ENCODE results near the gene METTL14. TPM values are rescaled to one million over a fixed set of nuclear protein-coding genes. Genes with fewer than 3 reads are reported as not detected.

The METTL14 gene
- total RNA-seq, 1 donor, result 25.3 TPM

DNA sequence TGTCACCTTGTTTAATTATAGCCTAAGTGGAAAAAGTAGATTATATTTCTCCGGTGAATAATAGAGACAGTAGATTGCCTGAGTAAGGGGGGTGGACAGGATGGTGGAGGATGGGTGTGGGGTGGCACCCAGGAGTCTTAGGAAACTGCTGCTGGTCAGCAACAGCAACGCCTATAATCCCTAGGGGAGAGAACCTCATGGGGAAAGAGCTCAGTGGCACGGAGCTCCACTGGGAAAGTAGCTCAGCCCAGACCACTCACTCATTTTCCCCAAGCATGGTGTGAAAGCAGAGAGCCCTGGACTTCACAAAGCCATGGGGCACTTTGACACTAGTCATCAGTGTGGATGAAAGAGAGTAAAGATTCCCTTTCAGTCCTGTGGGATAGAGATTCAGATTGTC lies 31.1 kb downstream of the METTL14 start:
- no peaks in the 10 kb centered on the region for H3K4me1 ChIP-seq (ENCODE audit: insufficient read depth, low read length)
- H3K36me3 ChIP-seq (ENCODE audit: insufficient read depth, low read length), result peaks cover 25% of the 10 kb centered on the region
- no peaks in the 10 kb centered on the region for H3K79me2 ChIP-seq (ENCODE audit: insufficient read depth, low read length)
- no peak overlapping the region for H3K4me2 ChIP-seq (ENCODE audit: insufficient read depth, low read length)
- DNase-seq (ENCODE audit: insufficient read length, low spot score, missing footprints), result peak; percentile 29
- H3K27me3 ChIP-seq (ENCODE audit: insufficient read depth, low read length), result no peaks in the 10 kb centered on the region
- no peaks in the 10 kb centered on the region for H4K20me1 ChIP-seq (ENCODE audit: insufficient read depth, low read length)
- H3K4me3 ChIP-seq (ENCODE audit: insufficient read depth, low read length), result no peak overlapping the region
- no peaks in the 10 kb centered on the region for H3K9me3 ChIP-seq (ENCODE audit: low read depth, low read length)
- TF ChIP-seq, protein P1, sequence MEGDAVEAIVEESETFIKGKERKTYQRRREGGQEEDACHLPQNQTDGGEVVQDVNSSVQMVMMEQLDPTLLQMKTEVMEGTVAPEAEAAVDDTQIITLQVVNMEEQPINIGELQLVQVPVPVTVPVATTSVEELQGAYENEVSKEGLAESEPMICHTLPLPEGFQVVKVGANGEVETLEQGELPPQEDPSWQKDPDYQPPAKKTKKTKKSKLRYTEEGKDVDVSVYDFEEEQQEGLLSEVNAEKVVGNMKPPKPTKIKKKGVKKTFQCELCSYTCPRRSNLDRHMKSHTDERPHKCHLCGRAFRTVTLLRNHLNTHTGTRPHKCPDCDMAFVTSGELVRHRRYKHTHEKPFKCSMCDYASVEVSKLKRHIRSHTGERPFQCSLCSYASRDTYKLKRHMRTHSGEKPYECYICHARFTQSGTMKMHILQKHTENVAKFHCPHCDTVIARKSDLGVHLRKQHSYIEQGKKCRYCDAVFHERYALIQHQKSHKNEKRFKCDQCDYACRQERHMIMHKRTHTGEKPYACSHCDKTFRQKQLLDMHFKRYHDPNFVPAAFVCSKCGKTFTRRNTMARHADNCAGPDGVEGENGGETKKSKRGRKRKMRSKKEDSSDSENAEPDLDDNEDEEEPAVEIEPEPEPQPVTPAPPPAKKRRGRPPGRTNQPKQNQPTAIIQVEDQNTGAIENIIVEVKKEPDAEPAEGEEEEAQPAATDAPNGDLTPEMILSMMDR (IDR thresholded peaks at IDR 0.05; ENCODE audit: extremely low read depth, low read depth, low read length), result no peak
- H3K27ac ChIP-seq (ENCODE audit: low read depth, low read length), result peak overlapping the region; percentile 5
- no peak overlapping the region for H2AFZ ChIP-seq (ENCODE audit: low read length)

DNA sequence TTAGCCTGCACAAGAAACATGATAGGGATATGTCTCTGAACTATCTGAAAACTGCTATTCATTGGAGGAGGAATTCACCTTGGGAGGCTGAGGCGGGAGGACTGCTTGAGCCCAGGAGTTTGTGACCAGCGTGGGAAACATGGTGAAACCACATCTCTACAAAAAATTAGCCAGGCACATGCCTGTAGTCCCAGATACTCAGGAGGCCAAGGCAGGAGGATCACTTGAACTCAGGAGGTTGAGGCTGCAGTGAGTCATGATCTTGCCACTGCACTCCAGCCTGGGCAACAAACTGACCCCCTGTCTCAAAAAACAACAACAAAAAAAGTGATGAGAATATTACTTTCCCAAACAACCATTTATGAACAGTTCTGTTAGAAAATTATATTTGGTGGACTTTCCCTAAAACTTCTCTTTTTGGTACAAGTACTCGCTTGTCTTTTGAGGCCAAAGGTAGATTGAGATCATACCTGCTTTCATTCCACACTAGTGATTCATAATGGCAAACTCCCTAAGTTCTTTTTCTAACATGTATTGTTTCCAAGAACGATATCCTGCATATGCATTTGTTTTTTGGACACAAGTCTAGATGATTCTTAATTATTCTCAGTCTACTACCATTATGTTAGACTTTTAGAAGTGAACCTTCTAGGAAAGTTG lies 33.4 kb downstream of the METTL14 start:
- TF ChIP-seq, protein P1 (IDR thresholded peaks at IDR 0.05; ENCODE audit: extremely low read depth, low read depth, low read length), result no peak
- H3K79me2 ChIP-seq (ENCODE audit: insufficient read depth, low read length), result no peaks in the 10 kb centered on the region

DNA sequence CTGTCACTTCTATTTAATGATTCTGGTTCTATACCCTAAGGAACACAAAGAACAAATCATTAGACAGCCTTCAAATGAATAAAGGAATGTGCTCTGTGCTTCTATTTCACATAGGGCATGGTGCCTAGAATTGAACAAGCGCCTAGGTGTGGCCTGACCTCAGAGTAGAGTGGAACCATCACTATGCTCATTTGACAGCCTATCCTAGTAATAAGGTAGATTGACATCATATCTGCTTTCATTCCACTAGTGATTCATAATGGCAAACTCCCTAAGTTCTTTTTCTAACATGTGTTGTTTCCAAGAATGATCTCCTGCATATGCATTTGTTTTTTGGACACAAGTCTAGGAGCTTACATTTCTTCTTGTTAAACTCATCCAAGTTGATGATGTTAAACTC lies 36.6 kb downstream of the METTL14 start:
- H3K4me1 ChIP-seq (ENCODE audit: insufficient read depth, low read length), result no peaks in the 10 kb centered on the region
- no peak overlapping the region for H3K4me3 ChIP-seq (ENCODE audit: insufficient read depth, low read length)
- peaks cover under 1% of the 10 kb centered on the region for H4K20me1 ChIP-seq (ENCODE audit: insufficient read depth, low read length)
- peaks cover 79% of the 10 kb centered on the region for H3K36me3 ChIP-seq (ENCODE audit: insufficient read depth, low read length)
- H2AFZ ChIP-seq (ENCODE audit: low read length), result no peak overlapping the region
- H3K9me3 ChIP-seq (ENCODE audit: low read depth, low read length), result no peaks in the 10 kb centered on the region
- no peaks in the 10 kb centered on the region for H3K27me3 ChIP-seq (ENCODE audit: insufficient read depth, low read length)
- no peak overlapping the region for H3K27ac ChIP-seq (ENCODE audit: low read depth, low read length)
- H3K4me2 ChIP-seq (ENCODE audit: insufficient read depth, low read length), result no peak overlapping the region
- peaks cover 14% of the 10 kb centered on the region for H3K79me2 ChIP-seq (ENCODE audit: insufficient read depth, low read length)
- TF ChIP-seq, protein P1 (IDR thresholded peaks at IDR 0.05; ENCODE audit: extremely low read depth, low read depth, low read length), result no peak
- DNase-seq (ENCODE audit: insufficient read length, low spot score, missing footprints), result no peak

More for the DNA sequence above, 33.4 kb downstream of the METTL14 start:
- Histone ChIP-seq H3K4me1 (ENCODE audit: insufficient read depth, low read length) (no peaks in the 10 kb centered on the region), H3K27me3 (ENCODE audit: insufficient read depth, low read length) (no peaks in the 10 kb centered on the region), H3K4me2 (ENCODE audit: insufficient read depth, low read length) (no peak overlapping the region), H3K36me3 (ENCODE audit: insufficient read depth, low read length) (peaks cover 48% of the 10 kb centered on the region), H3K9me3 (ENCODE audit: low read depth, low read length) (no peaks in the 10 kb centered on the region), H4K20me1 (ENCODE audit: insufficient read depth, low read length) (no peaks in the 10 kb centered on the region), H3K4me3 (ENCODE audit: insufficient read depth, low read length) (no peak overlapping the region), H2AFZ (ENCODE audit: low read length) (no peak overlapping the region), H3K27ac (ENCODE audit: low read depth, low read length) (no peak overlapping the region)
- DNase-seq (ENCODE audit: insufficient read length, low spot score, missing footprints), result no peak

DNA sequence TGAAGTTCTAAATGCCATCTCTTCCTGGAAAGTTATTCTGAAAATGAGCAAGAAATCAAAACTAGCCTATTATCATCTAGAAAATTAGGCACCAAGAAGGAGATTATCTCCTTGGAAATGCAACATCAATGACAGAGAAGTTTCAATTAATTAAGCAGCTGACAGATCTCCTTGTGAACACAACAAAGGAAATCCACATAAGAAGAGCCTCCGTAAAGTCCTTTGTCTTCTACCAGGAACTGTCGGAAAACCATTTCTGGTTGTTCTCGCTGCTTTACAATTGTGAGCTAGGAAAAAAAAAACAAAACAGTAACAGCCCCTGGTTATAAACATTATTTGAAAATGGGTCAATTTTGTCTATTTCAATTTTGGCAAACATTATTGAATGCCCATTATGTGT lies 38.2 kb downstream of the METTL14 start:
- H3K36me3 ChIP-seq (ENCODE audit: insufficient read depth, low read length), result peaks cover 93% of the 10 kb centered on the region
- TF ChIP-seq, protein P1 (IDR thresholded peaks at IDR 0.05; ENCODE audit: extremely low read depth, low read depth, low read length), result no peak

More for the DNA sequence above, 38.2 kb downstream of the METTL14 start:
- H3K27ac ChIP-seq (ENCODE audit: low read depth, low read length), result no peak overlapping the region
- peaks cover 18% of the 10 kb centered on the region for H3K79me2 ChIP-seq (ENCODE audit: insufficient read depth, low read length)
- no peaks in the 10 kb centered on the region for H3K27me3 ChIP-seq (ENCODE audit: insufficient read depth, low read length)
- no peaks in the 10 kb centered on the region for H3K9me3 ChIP-seq (ENCODE audit: low read depth, low read length)
- H3K4me3 ChIP-seq (ENCODE audit: insufficient read depth, low read length), result no peak overlapping the region
- no peak for DNase-seq (ENCODE audit: insufficient read length, low spot score, missing footprints)
- no peak overlapping the region for H2AFZ ChIP-seq (ENCODE audit: low read length)
- no peaks in the 10 kb centered on the region for H3K4me1 ChIP-seq (ENCODE audit: insufficient read depth, low read length)
- H4K20me1 ChIP-seq (ENCODE audit: insufficient read depth, low read length), result peaks cover 3% of the 10 kb centered on the region
- no peak overlapping the region for H3K4me2 ChIP-seq (ENCODE audit: insufficient read depth, low read length)
